B cell (primary cell): ENCODE measurements around the gene MAU2. TPM values are rescaled to one million over a fixed set of nuclear protein-coding genes. Genes with fewer than 3 reads are reported as not detected.

ENCODE experiments used
- ATAC-seq: fragments of 200-7000 bp; cut with Tn5 transposase; one replicate; pipeline ENCODE4 v1.10.0; 2021; ENCODE audit warnings: low read depth, mild to moderate bottlenecking, moderate number of reproducible peaks, moderate library complexity
- CTCF ChIA-PET: fragments of 350-600 bp; sonication (Branson Sonifier 250); formaldehyde crosslinking; loops from one replicate; lab custom pipeline; 2021; ENCODE audit warnings: antibody characterized with exemption, inconsistent platforms; lab: Charles Lee
- POLR2A ChIA-PET: fragments of 350-600 bp; sonication (Branson Sonifier 250); formaldehyde crosslinking; loops from one replicate; lab custom pipeline; 2021; ENCODE audit warnings: antibody characterized with exemption; lab: Charles Lee
- DNase-seq: peaks from one replicate; pipeline ENCODE4 v3.0.0; 2013
- H2AFZ ChIP-seq: 2 replicates; pipeline ENCODE4 v1.6.1; 2012; ENCODE audit warnings: mild to moderate bottlenecking, low read depth, low read length; ENCODE audit not compliant: insufficient read depth, poor library complexity, severe bottlenecking
- H3K27ac ChIP-seq, 2 donors: 1 replicate in 1 of 2; 2 replicates in 1 of 2; pipeline ENCODE4 v1.5.1; 2012 to 2013; ENCODE audit warnings: low read length in 2 of 2, mild to moderate bottlenecking in 2 of 2, moderate library complexity in 1 of 2
- H3K27me3 ChIP-seq, 4 experiments: fragments of 200-600 bp in 1 of 4; sonication (generic) in 1 of 4; replicated peaks in 1 of 4; 1 replicate in 2 of 4; 2 replicates in 2 of 4; pipeline versions ENCODE4 v1.6.1 to v1.7.0; 2013 to 2016; ENCODE audit warnings: low read length in 3 of 4, mild to moderate bottlenecking in 2 of 4, mixed read lengths in 1 of 4, moderate library complexity in 1 of 4; ENCODE audit not compliant: insufficient read depth in 4 of 4, control insufficient read depth in 3 of 4; ENCODE audit errors: control extremely low read depth in 1 of 4
- H3K36me3 ChIP-seq, 2 experiments: replicated peaks in 1 of 2; 1 replicate in 1 of 2; 2 replicates in 1 of 2; pipeline versions ENCODE4 v1.6.1 to v1.7.1; 2013; ENCODE audit warnings: low read length in 1 of 2; ENCODE audit not compliant: insufficient read depth in 2 of 2, control insufficient read depth in 1 of 2; ENCODE audit errors: control extremely low read depth in 1 of 2, extremely low read depth in 1 of 2
- H3K4me1 ChIP-seq, 2 donors: fragments of 200-600 bp in 1 of 2; sonication (generic) in 1 of 2; 1 replicate in 1 of 2; 2 replicates in 1 of 2; pipeline versions ENCODE4 v1.5.1 to v1.6.1; 2013 to 2017; ENCODE audit warnings: low read length in 2 of 2; ENCODE audit not compliant: control insufficient read depth in 2 of 2, insufficient read depth in 2 of 2
- H3K4me2 ChIP-seq: replicated peaks from 2 replicates; pipeline ENCODE3; 2012; ENCODE audit warnings: mild to moderate bottlenecking, low read depth, low read length; ENCODE audit not compliant: poor library complexity, severe bottlenecking
- H3K4me3 ChIP-seq, 5 experiments: fragments of 200-600 bp in 1 of 5; sonication (generic) in 1 of 5; 1 replicate in 3 of 5; 2 replicates in 2 of 5; pipeline versions ENCODE4 v1.5.1 to v1.7.0; 2011 to 2016; ENCODE audit warnings: low read length in 4 of 5, mild to moderate bottlenecking in 4 of 5, low read depth in 2 of 5, control low read depth in 1 of 5, moderate library complexity in 1 of 5; ENCODE audit not compliant: insufficient read depth in 1 of 5; ENCODE audit errors: control extremely low read depth in 1 of 5, extremely low read depth in 1 of 5
- H3K79me2 ChIP-seq: fragments of 200-600 bp; sonication (generic); one replicate; pipeline ENCODE4 v1.6.0; 2016; ENCODE audit warnings: low read length; ENCODE audit not compliant: control insufficient read depth, insufficient read depth
- H3K9ac ChIP-seq: fragments of 200-600 bp; sonication (generic); 2 replicates; pipeline ENCODE4 v1.6.1; 2017; ENCODE audit warnings: mild to moderate bottlenecking, low read length, moderate library complexity
- H3K9me3 ChIP-seq, 3 donors: one replicate each; pipeline versions ENCODE4 v1.6.1 to v1.7.1; 2013; ENCODE audit warnings: low read length in 2 of 3; ENCODE audit not compliant: control insufficient read depth in 2 of 3, insufficient read depth in 1 of 3; ENCODE audit errors: control extremely low read depth in 1 of 3
- H4K20me1 ChIP-seq: 2 replicates; pipeline ENCODE4 v1.6.0; 2012; ENCODE audit warnings: mild to moderate bottlenecking, low read length; ENCODE audit not compliant: insufficient read depth, control insufficient read depth, poor library complexity, severe bottlenecking
- H3K27ac Mint-ChIP-seq: one replicate; pipeline ENCODE4 v1.8.0; 2021; ENCODE audit warnings: mixed read lengths
- H3K27me3 Mint-ChIP-seq: one replicate; pipeline ENCODE4 v1.8.0; 2021; ENCODE audit warnings: mixed read lengths
- H3K4me1 Mint-ChIP-seq: one replicate; pipeline ENCODE4 v1.8.0; 2021; ENCODE audit warnings: mixed read lengths
- H3K4me3 Mint-ChIP-seq: one replicate; pipeline ENCODE4 v1.8.0; 2021; ENCODE audit warnings: mixed read lengths
- H3K9me3 Mint-ChIP-seq: one replicate; pipeline ENCODE4 v1.8.0; 2022; ENCODE audit warnings: mixed read lengths; ENCODE audit not compliant: insufficient read depth
- EZH2 ChIP-seq: IDR thresholded peaks from 2 replicates; pipeline ENCODE4 v1.6.1; 2012; ENCODE audit warnings: borderline replicate concordance, low read depth, mild to moderate bottlenecking, moderate library complexity, low read length; ENCODE audit not compliant: insufficient read depth, poor library complexity, severe bottlenecking
- WGBS: methylation state at CpG from one replicate; pipeline ENCODE4 v1.1.5; 2013; ENCODE audit warnings: missing lambda C conversion rate; ENCODE audit not compliant: insufficient coverage; 5-methylcytosine and 5-hydroxymethylcytosine counted together
- intact Hi-C: fragments of 100-400 bp; cut with micrococcal nuclease; formaldehyde crosslinking; loops from one replicate; pipeline ENCODE4 v1.10.0; 2022
- polyA plus RNA-seq: library from polyadenylated mRNA; depleted of rRNA; stranded (reverse); fragments of >200 nt; gene quantifications from 2 replicates; pipeline ENCODE4 v1.2.3, GENCODE V29; 2012
- total RNA-seq, 2 donors: library from RNA; stranded (reverse); fragments of 120-200 nt in 1 of 2; gene quantifications; 1 replicate in 1 of 2; 2 replicates in 1 of 2; pipeline versions ENCODE4 v1.2.3 to v1.2.4, GENCODE V29; 2013 to 2022
- TF ChIP-seq, protein P1 (sequence below): fragments of 200-600 bp; IDR thresholded peaks from one replicate; pipeline ENCODE4 v1.8.0; 2022; ENCODE audit warnings: antibody characterized with exemption, mild to moderate bottlenecking

The MAU2 gene
- total and polyA plus RNA-seq, 2 donors (not counting 1 experiment from before 2014, with no cell fraction given), result 87.7 to 199 TPM

DNA sequence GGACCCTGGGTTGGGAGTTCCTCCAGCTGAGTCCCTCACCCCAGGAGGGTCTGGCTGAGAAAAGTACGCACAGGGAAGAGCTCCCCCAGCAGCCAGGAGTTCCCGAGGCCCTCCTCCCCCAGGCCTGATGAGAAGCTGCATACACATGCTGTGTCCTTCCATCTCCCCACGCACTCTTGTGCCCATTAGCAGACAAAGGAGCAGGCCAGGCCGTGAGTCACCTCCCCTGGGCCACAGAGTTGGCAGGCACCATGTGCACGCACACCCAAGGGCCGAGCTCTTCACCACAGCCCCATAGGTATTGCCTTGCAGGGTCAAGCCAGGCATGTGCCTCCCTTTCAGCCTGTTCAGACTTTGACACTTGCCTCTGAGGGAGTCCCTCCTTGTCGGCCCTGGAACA lies 17.5 kb downstream of the MAU2 start:
- no peak for TF ChIP-seq EZH2
- TF ChIP-seq, protein P1, sequence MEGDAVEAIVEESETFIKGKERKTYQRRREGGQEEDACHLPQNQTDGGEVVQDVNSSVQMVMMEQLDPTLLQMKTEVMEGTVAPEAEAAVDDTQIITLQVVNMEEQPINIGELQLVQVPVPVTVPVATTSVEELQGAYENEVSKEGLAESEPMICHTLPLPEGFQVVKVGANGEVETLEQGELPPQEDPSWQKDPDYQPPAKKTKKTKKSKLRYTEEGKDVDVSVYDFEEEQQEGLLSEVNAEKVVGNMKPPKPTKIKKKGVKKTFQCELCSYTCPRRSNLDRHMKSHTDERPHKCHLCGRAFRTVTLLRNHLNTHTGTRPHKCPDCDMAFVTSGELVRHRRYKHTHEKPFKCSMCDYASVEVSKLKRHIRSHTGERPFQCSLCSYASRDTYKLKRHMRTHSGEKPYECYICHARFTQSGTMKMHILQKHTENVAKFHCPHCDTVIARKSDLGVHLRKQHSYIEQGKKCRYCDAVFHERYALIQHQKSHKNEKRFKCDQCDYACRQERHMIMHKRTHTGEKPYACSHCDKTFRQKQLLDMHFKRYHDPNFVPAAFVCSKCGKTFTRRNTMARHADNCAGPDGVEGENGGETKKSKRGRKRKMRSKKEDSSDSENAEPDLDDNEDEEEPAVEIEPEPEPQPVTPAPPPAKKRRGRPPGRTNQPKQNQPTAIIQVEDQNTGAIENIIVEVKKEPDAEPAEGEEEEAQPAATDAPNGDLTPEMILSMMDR, result no peak
- Mint-ChIP-seq H3K4me3 (no peak overlapping the region), H3K27me3 (no peaks in the 10 kb centered on the region), H3K9me3 (no peaks in the 10 kb centered on the region), H3K4me1 (peaks cover 3% of the 10 kb centered on the region), H3K27ac (no peak overlapping the region)
- no peak overlapping the region for H3K4me2 ChIP-seq
- WGBS, result 98% methylated on average over 7 of the region's 7 CpGs
- H3K79me2 ChIP-seq, result peaks cover 65% of the 10 kb centered on the region
- intact Hi-C loops, result no loop called here
- CTCF ChIA-PET, result interaction anchor here (0.7 kb wide), 1 partner anchor 12 kb away, joined by 3 read pairs; no protein-coding TSS in a partner anchor
- no peaks in the 10 kb centered on the region for H3K27me3 ChIP-seq
- no peaks in the 10 kb centered on the region for H3K4me1 ChIP-seq
- ATAC-seq, result no peak
- H3K4me3 ChIP-seq, result no peak overlapping the region
- H3K9ac ChIP-seq, result no peak overlapping the region
- H3K27ac ChIP-seq, result no peak overlapping the region
- H4K20me1 ChIP-seq, result peaks cover 39% of the 10 kb centered on the region
- H2AFZ ChIP-seq, result no peak overlapping the region
- H3K36me3 ChIP-seq, result peaks cover 0 to 64% of the 10 kb centered on the region in 2 experiments
- DNase-seq, result no peak
- POLR2A ChIA-PET, result interaction anchor here (1.1 kb wide), 1 partner anchor 9 kb away, joined by 4 read pairs; no protein-coding TSS in a partner anchor
- no peaks in the 10 kb centered on the region for H3K9me3 ChIP-seq

- ATAC-seq (no peak), DNase-seq (no peak)
- no peaks in the 10 kb centered on the region for H3K4me1 Mint-ChIP-seq
- Histone ChIP-seq H3K4me2 (no peak overlapping the region), H3K4me1 (no peaks in the 10 kb centered on the region), H3K79me2 (peaks cover 39% of the 10 kb centered on the region), H3K9ac (no peak overlapping the region), H3K27ac (no peak overlapping the region), H2AFZ (no peak overlapping the region), H3K36me3 (peaks cover 0 to 78% of the 10 kb centered on the region in 2 experiments), H4K20me1 (peaks cover 16% of the 10 kb centered on the region), H3K9me3 (no peaks in the 10 kb centered on the region), H3K4me3 (no peak overlapping the region), H3K27me3 (no peaks in the 10 kb centered on the region)
- TF ChIP-seq, protein P1, result no peak
- no peak for TF ChIP-seq EZH2
- intact Hi-C loops, result no loop called here
- WGBS, result 99% methylated on average over 10 of the region's 11 CpGs
- ChIA-PET POLR2A (no interaction called here), CTCF (no interaction called here)
- H3K4me3 Mint-ChIP-seq, result no peak overlapping the region
- H3K27ac Mint-ChIP-seq, result no peak overlapping the region
- no peaks in the 10 kb centered on the region for H3K9me3 Mint-ChIP-seq
- H3K27me3 Mint-ChIP-seq, result no peaks in the 10 kb centered on the region
Measured at GRCh38 chr19:19341026-19341425, 20.4 kb downstream of the MAU2 start.
